Endothelial cell of umbilical vein (primary cell): ENCODE measurements around the gene SUGP1. TPM values are rescaled to one million over a fixed set of nuclear protein-coding genes. Genes with fewer than 3 reads are reported as not detected.

Source experiments
- BruUV-seq: library from RNA; stranded (reverse); fragments of 400-500 nt; replicated peaks from 2 replicates; lab custom pipeline; 2021; lab: Mats Ljungman, UMichigan
- CTCF ChIA-PET: fragments of 300-600, 350-600 bp; sonication (Branson Sonifier 250); formaldehyde crosslinking; loops from one replicate; lab custom pipeline; 2021; ENCODE audit warnings: antibody characterized with exemption, inconsistent platforms; lab: Charles Lee
- POLR2A ChIA-PET: fragments of 300-600, 350-600 bp; sonication (Branson Sonifier 250); formaldehyde crosslinking; loops from one replicate; lab custom pipeline; 2021; ENCODE audit warnings: antibody characterized with exemption, inconsistent platforms; lab: Charles Lee
- DNase-seq: peaks from one replicate; pipeline ENCODE4 v3.0.0-alpha.2; 2011; ENCODE audit warnings: low read depth, low spot score
- FAIRE-seq: peaks from 2 replicates; lab custom pipeline; 2011; peaks lifted over from hg19 to GRCh38; lab: Jason Lieb, UNC
- H2AFZ ChIP-seq: 2 replicates; pipeline ENCODE4 v1.6.0; 2012; ENCODE audit warnings: low read depth, low read length, control low read depth, inconsistent platforms
- H3K27ac ChIP-seq: 2 replicates; pipeline ENCODE4 v1.5.1; 2011; ENCODE audit warnings: low read depth, mild to moderate bottlenecking, control low read depth, low read length, moderate library complexity; ENCODE audit not compliant: insufficient read depth
- H3K27me3 ChIP-seq, 2 experiments: 2 replicates each; pipeline versions ENCODE4 v1.6.0 to v1.6.1; 2011; ENCODE audit warnings: low read length in 2 of 2, mixed read lengths in 1 of 2; ENCODE audit not compliant: control insufficient read depth in 2 of 2, insufficient read depth in 2 of 2
- H3K36me3 ChIP-seq, 2 experiments: 2 replicates in 1 of 2; 3 replicates in 1 of 2; pipeline ENCODE4 v1.5.1; 2011; ENCODE audit warnings: low read length in 2 of 2, mild to moderate bottlenecking in 1 of 2, moderate library complexity in 1 of 2; ENCODE audit not compliant: control insufficient read depth in 2 of 2, insufficient read depth in 2 of 2; ENCODE audit errors: extremely low read depth in 1 of 2
- H3K4me1 ChIP-seq: 3 replicates; pipeline ENCODE4 v1.5.1; 2011; ENCODE audit warnings: mild to moderate bottlenecking, low read length; ENCODE audit not compliant: control insufficient read depth, insufficient read depth; ENCODE audit errors: extremely low read depth
- H3K4me2 ChIP-seq: 2 replicates; pipeline ENCODE4 v1.6.1; 2011; ENCODE audit warnings: low read length, control low read depth, mixed read lengths; ENCODE audit not compliant: insufficient read depth
- H3K4me3 ChIP-seq, 3 experiments: fragments of 200-600 bp in 1 of 3; sonication (generic), shearing (Covaris generic) in 1 of 3; replicated peaks in 1 of 3; 2 replicates each; pipeline ENCODE4 v1.5.1; 2011 to 2016; ENCODE audit warnings: control low read depth in 3 of 3, low read length in 3 of 3, mild to moderate bottlenecking in 2 of 3, inconsistent platforms in 1 of 3, low read depth in 1 of 3, moderate library complexity in 1 of 3; ENCODE audit not compliant: insufficient read depth in 1 of 3
- H3K79me2 ChIP-seq: 2 replicates; pipeline ENCODE4 v1.6.0; 2012; ENCODE audit warnings: low read length, inconsistent platforms; ENCODE audit not compliant: control insufficient read depth, insufficient read depth
- H3K9ac ChIP-seq: replicated peaks from 2 replicates; pipeline ENCODE3; 2011; ENCODE audit warnings: low read length, control low read depth; ENCODE audit not compliant: insufficient read depth; ENCODE audit errors: extremely low read depth
- H3K9me1 ChIP-seq: replicated peaks from 3 replicates; pipeline ENCODE4 v1.6.0; 2011; ENCODE audit warnings: mild to moderate bottlenecking, low read length; ENCODE audit not compliant: control insufficient read depth, insufficient read depth; ENCODE audit errors: extremely low read depth
- H3K9me3 ChIP-seq: replicated peaks from 2 replicates; pipeline ENCODE4 v1.5.1; 2012; ENCODE audit warnings: low read length, inconsistent platforms; ENCODE audit not compliant: control insufficient read depth, insufficient read depth
- H4K20me1 ChIP-seq: replicated peaks from 2 replicates; pipeline ENCODE3; 2011; ENCODE audit warnings: mild to moderate bottlenecking, low read length; ENCODE audit not compliant: control insufficient read depth, insufficient read depth; ENCODE audit errors: extremely low read depth
- EZH2 ChIP-seq: IDR thresholded peaks from 2 replicates; pipeline ENCODE4 v1.6.1; 2012; ENCODE audit warnings: borderline replicate concordance, low read depth, mild to moderate bottlenecking, moderate library complexity, low read length, inconsistent platforms; ENCODE audit not compliant: severe bottlenecking
- FOS ChIP-seq: IDR thresholded peaks from 2 replicates; pipeline ENCODE4 v1.6.1; 2011; ENCODE audit warnings: mild to moderate bottlenecking, low read length, moderate library complexity, borderline replicate concordance; ENCODE audit not compliant: insufficient read depth
- GATA2 ChIP-seq: IDR thresholded peaks from 2 replicates; pipeline ENCODE4 v1.7.0; 2011; ENCODE audit warnings: low read depth, mild to moderate bottlenecking, moderate library complexity, mixed read lengths, low read length; ENCODE audit not compliant: insufficient read length, insufficient read depth
- JUN ChIP-seq: IDR thresholded peaks from 2 replicates; pipeline ENCODE4 v1.6.1; 2011; ENCODE audit warnings: borderline replicate concordance, low read depth; ENCODE audit not compliant: insufficient read length, insufficient read depth
- MYC ChIP-seq: IDR thresholded peaks from one replicate; pipeline ENCODE4 v1.6.1; 2011; ENCODE audit warnings: mild to moderate bottlenecking, low read depth, low read length
- POLR2A ChIP-seq: IDR thresholded peaks from 2 replicates; pipeline ENCODE4 v1.6.1; 2012; ENCODE audit warnings: low read depth, mild to moderate bottlenecking, control low read depth, low read length
- POLR2AphosphoS5 ChIP-seq: IDR thresholded peaks from 2 replicates; pipeline ENCODE4 v1.6.1; 2012; ENCODE audit warnings: low read depth, mild to moderate bottlenecking, control low read depth, low read length, moderate library complexity; ENCODE audit not compliant: insufficient read depth
- dilution Hi-C: fragments of 300-500 bp; cut with MboI; formaldehyde crosslinking; loops from one replicate; pipeline ENCODE4 v1.15.0; 2019; ENCODE audit warnings: low sequenced_read_pairs; ENCODE audit not compliant: extremely low pct_ligation_motif_present
- intact Hi-C: fragments of 100-400 bp; cut with micrococcal nuclease; formaldehyde crosslinking; loops from one replicate; pipeline ENCODE4 v1.10.0; 2022
- polyA plus RNA-seq, 4 experiments: library from polyadenylated mRNA; depleted of rRNA in 3 of 4; stranded (reverse) in 3 of 4; unstranded in 1 of 4; fragments of >200 nt; gene quantifications; 2 replicates each; pipeline versions ENCODE4 v1.2.1 to v1.2.3, GENCODE V29; 2011 to 2012; ENCODE audit warnings: missing spikeins in 1 of 4
- total RNA-seq: library from RNA; stranded (reverse); gene quantifications from 2 replicates; pipeline ENCODE4 v1.2.3, GENCODE V29; 2021
- TF ChIP-seq, protein P1 (sequence below), 2 donors: IDR thresholded peaks; 1 replicate in 1 of 2; 2 replicates in 1 of 2; pipeline ENCODE4 v1.5.1; 2011; ENCODE audit warnings: low read length in 2 of 2, mild to moderate bottlenecking in 2 of 2, moderate library complexity in 2 of 2, control low read depth in 1 of 2, inconsistent platforms in 1 of 2, low read depth in 1 of 2; ENCODE audit not compliant: insufficient read depth in 1 of 2; ENCODE audit errors: extremely low read depth in 1 of 2
- TF ChIP-seq, protein P2 (sequence below): IDR thresholded peaks from 2 replicates; pipeline ENCODE4 v1.6.1; 2011; ENCODE audit not compliant: insufficient read depth, insufficient read length

The SUGP1 gene
- total and polyA plus RNA-seq, 2 donors (not counting 3 experiments of a cell fraction or from before 2014, with no cell fraction given): 41.0 to 64.7 TPM

DNA sequence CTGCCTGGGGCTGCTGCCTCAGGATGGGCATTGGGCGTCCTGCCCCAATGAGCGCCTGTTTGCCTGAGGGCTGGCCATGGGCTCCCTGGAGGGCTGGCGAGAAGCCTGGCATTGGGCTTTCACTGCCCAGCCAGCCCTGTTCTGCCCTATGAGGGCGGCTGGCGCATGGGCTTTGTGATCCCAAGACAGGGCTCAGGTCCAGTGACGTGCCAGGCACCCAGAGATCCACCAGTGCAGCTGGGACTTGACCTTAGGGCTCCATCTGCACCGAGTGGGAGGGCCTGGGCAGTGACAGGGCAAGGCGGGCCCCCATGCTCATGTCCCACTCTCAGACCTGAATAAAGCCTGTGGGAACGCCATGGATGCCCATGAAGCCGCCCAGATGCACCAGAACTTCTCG is 34.6 kb upstream of the SUGP1 start:
- no peak overlapping the region for H3K9ac ChIP-seq
- no peak for DNase-seq
- no peaks in the 10 kb centered on the region for H3K9me1 ChIP-seq
- no peak for FAIRE-seq
- ChIA-PET POLR2A (no interaction called here), CTCF (interaction anchor here (1.1 to 8.4 kb wide), 2 partner anchors 12 to 135 kb away, joined by 4 to 51 read pairs; no protein-coding TSS in a partner anchor)
- H3K27me3 ChIP-seq: no peaks in the 10 kb centered on the region
- H3K9me3 ChIP-seq: no peaks in the 10 kb centered on the region
- dilution Hi-C loops (no loop called here), intact Hi-C loops (no loop called here)
- H3K79me2 ChIP-seq: no peaks in the 10 kb centered on the region
- TF ChIP-seq GATA2 (no peak), FOS (no peak), POLR2AphosphoS5 (no peak), JUN (no peak), EZH2 (no peak), MYC (no peak), POLR2A (no peak)
- TF ChIP-seq, protein P1, sequence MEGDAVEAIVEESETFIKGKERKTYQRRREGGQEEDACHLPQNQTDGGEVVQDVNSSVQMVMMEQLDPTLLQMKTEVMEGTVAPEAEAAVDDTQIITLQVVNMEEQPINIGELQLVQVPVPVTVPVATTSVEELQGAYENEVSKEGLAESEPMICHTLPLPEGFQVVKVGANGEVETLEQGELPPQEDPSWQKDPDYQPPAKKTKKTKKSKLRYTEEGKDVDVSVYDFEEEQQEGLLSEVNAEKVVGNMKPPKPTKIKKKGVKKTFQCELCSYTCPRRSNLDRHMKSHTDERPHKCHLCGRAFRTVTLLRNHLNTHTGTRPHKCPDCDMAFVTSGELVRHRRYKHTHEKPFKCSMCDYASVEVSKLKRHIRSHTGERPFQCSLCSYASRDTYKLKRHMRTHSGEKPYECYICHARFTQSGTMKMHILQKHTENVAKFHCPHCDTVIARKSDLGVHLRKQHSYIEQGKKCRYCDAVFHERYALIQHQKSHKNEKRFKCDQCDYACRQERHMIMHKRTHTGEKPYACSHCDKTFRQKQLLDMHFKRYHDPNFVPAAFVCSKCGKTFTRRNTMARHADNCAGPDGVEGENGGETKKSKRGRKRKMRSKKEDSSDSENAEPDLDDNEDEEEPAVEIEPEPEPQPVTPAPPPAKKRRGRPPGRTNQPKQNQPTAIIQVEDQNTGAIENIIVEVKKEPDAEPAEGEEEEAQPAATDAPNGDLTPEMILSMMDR (IDR thresholded peaks at IDR 0.05; ENCODE audit: extremely low read depth in 1 of 2, insufficient read depth in 1 of 2, low read depth in 1 of 2, low read length in 2 of 2): no peak
- TF ChIP-seq, protein P2, sequence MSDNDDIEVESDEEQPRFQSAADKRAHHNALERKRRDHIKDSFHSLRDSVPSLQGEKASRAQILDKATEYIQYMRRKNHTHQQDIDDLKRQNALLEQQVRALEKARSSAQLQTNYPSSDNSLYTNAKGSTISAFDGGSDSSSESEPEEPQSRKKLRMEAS: no peak
- no peak overlapping the region for H3K4me3 ChIP-seq
- no TSS peak for BruUV-seq
- H3K4me2 ChIP-seq: no peak overlapping the region
- no peak overlapping the region for H3K27ac ChIP-seq
- no peaks in the 10 kb centered on the region for H4K20me1 ChIP-seq
- peaks cover 5 to 47% of the 10 kb centered on the region in 2 experiments for H3K36me3 ChIP-seq
- no peaks in the 10 kb centered on the region for H3K4me1 ChIP-seq
- H2AFZ ChIP-seq: no peak overlapping the region
